ENCODE results near the gene C9orf152.
"Not testable (repeated sequence)": the region's sequence is repeated elsewhere in the genome, so short reads cannot be mapped to it uniquely, and the experiment has no call there.

The C9orf152 gene

GRCh38 chr9:110208031-110208430, at the start of gene C9orf152:
TSS of gene C9orf152 (minus strand) at chr9:110208159. CDS start at chr9:110207579, 580 bp downstream.
- DNase-seq (ENCODE audit: low read depth, low spot score) = no peak

DNA sequence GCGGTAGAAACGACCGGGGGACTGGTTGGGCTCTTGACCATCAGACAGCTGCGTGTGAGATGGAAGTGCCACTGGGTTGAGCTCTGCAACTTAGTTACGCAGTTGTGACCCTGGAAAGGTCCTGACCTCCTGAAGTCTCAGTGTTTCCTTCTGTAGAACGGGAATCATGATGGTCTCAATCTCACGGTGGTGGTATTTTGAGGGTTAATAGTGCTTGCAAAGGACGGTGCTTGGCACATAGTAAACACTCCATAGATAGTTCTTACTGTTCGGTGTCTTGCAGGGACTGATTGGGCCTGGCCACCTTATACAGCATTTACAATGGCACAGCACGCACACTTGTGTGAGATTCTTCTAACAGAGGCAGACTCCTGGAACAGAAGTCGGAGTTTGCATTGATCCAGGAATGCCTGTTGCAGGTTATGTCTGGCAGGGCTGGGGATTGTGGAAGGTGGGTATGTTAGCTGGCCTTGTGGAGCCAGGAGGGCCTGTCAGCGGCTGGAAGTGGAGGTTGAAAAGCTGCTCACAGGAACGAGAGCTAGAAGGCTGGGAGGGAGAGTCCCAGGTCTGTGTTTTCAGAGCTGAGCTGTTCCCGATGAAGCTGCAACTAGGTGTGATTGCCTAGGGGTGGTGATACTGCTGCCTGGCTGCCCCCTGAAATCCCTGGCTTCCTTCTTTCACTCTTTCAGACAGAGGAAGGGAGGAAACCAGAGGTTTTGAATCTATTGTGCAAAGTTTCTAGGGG, 49.3 kb upstream of the C9orf152 start:
- DNase-seq (ENCODE audit: low read depth, low spot score) = no peak

- DNase-seq (ENCODE audit: low read depth, low spot score) = peak; percentile 78
Measured at GRCh38 chr9:110256380-110257096, 48.6 kb upstream of the C9orf152 start, which contains the start of gene TXN. TSS of gene TXN (minus strand) at chr9:110256507. CDS start at chr9:110256435, 72 bp downstream.

- DNase-seq (ENCODE audit: low read depth, low spot score) = no peak
Measured at GRCh38 chr9:110255463-110256379, 47.8 kb upstream of the C9orf152 start.

DNA sequence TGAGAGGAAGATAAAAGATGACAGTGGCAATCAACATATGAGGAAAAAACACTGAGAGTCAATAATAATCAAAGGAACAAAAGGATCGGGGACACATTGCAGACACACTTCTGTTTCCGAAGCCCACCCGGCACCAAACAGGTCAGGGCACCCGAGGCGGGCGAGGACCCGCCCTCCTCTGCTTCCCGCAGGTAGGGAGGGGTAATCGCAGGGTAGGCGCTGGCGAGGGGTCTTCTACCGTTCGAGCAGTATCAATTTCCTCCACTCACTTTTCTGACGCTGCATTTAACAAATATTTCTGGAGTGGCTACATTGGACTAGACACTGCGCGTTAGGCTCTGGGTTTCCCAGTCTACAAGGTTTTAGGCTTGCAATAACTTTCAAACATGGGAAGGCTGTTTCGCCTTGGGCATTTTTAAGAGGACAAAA, 47.1 kb upstream of the C9orf152 start:
- DNase-seq (ENCODE audit: low read depth, low spot score) = no peak

GRCh38 chr9:110254500-110254899, 46.5 kb upstream of the C9orf152 start:
- DNase-seq (ENCODE audit: low read depth, low spot score) = no peak

DNA sequence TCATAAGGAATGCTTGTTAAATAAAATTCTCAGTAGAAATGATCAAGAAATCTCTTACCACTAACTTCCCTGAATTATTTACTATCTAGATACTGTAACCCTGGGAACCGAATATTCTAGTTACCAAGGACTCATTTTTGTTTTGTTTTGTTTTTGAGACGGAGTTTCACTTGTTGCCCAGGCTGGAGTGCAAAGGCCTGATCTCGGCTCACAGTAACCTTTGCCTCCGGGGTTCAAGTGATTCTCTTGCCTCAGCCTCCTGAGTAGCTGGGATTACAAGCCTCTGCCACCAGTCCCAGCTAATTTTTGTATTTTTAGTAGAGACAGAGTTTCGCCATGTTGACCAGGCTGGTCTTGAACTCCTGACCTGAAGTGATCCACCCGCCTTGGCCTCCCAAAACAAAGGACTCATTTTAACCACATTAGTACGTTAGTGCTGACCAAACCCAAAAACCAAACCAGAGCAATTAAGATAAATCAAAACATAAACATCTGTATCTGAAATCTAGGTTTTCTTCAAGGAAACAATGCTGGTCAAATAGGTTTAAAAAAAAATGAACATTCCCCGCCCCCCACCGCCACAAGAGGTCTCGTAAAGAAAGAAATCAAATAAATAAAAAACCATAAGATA, 44.7 kb upstream of the C9orf152 start:
- no peak for DNase-seq (ENCODE audit: low read depth, low spot score)

- DNase-seq (ENCODE audit: low read depth, low spot score) = not testable (repeated sequence)
Measured at GRCh38 chr9:110251770-110252169, 43.8 kb upstream of the C9orf152 start.

DNA sequence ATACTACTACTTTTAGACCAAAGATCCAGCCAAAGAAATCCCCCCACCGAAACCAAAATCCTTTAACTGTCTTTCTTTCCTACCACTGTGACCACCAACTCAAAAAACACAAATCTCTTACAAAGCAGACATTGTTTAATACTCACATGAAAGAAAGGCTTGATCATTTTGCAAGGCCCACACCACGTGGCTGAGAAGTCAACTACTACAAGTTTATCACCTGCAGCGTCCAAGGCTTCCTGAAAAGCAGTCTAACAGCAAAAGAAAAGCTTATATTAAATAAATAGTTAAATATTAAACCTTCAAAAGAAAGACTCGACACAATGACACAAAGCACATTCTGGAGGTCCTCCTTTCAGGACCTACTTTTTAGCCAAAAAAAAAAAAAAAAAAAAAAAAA, 43.3 kb upstream of the C9orf152 start:
- DNase-seq (ENCODE audit: low read depth, low spot score) = no peak

- DNase-seq (ENCODE audit: low read depth, low spot score) = no peak
Measured at GRCh38 chr9:110249603-110250002, 41.6 kb upstream of the C9orf152 start.

DNA sequence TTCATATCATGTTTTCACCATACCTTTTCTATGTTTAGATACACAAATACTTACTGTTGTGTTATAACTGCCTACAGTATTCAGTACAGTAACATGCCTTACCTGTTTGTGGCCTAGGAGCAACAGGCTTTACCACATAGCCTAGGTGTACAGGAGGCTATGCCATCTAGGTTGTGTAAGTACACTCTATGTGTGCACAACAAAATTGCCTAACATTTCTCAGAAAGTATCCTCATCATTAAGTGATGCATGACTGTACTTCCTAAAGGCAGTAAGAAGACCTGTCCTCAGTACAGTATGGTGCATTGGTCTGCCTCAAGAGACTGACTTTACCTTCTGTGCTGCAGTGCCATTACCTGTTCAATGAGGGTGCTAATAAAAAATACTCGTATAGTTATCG, 40.4 kb upstream of the C9orf152 start:
- DNase-seq (ENCODE audit: low read depth, low spot score) = no peak

- DNase-seq (ENCODE audit: low read depth, low spot score) = no peak
Measured at GRCh38 chr9:110246214-110246613, 38.3 kb upstream of the C9orf152 start.

GRCh38 chr9:110244616-110245015, 36.7 kb upstream of the C9orf152 start:
- DNase-seq (ENCODE audit: low read depth, low spot score) = no peak

DNA sequence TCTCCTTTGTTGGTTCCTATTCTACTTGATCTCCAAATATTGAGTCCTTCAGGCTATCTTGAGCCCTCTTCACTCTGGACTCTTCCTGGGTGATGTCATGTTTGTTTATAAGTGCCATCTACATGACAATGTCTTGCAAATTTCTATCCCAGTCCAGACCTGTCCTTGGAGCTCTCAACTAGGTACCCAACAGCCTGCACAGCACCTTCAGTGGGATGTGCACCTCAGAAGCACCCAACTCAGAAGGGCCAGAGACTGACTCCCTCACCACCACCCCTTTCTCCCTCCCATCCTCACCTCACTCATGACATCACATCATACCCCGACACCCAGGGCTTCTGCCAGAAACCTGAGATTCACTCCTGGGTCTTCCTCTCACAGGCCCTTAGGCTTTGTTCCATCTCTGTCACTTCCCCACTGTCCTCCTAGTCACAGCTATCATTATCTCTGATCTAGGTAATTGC, 33.9 kb upstream of the C9orf152 start:
- no peak for DNase-seq (ENCODE audit: low read depth, low spot score)

DNA sequence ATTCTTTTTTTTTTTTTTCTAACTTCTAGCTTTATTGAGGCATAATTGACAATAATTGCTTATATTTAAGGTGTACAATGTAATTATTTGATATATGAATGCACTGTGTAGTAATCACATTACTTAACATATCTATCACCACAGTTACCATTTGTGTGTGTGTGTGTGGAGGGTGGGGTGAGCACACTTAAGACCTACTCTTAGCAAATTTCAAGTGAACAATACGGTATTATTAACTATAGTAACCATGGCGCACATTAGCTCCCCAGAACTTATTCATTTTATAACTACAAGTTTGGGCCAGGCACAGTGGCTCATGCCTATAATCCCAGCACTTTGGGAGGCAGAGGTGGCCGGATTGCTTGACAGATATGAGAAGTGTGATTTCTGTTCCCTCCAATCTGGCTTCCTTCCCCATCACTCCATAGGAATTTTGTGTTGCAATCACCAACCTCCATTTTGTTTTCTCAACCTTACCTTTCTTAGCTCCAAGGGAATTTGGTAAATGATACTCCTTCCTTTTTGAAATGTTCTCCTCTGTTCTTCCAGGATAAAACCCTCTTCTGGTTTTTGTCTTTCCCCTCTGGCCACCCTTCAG, 33.4 kb upstream of the C9orf152 start:
- DNase-seq (ENCODE audit: low read depth, low spot score) = no peak

DNA sequence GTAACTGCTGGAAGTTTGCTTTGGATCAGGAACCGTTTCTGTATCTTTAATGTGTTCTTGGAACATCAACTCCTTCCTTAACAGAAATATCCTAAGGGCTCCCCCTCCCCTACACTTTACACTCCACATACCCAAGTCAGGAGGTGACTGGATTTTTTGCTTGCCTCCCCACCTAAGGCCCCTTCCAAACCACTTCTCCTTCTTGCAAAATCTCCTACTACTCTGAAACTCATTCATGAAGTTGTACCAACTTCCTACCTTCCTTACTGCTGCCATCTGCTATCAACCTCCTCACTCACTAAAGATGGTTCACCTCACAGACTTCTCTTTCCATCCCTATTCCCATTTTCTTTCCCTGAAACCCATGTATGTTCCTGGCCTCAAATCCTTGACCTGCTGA, 32.2 kb upstream of the C9orf152 start:
- no peak for DNase-seq (ENCODE audit: low read depth, low spot score)

DNA sequence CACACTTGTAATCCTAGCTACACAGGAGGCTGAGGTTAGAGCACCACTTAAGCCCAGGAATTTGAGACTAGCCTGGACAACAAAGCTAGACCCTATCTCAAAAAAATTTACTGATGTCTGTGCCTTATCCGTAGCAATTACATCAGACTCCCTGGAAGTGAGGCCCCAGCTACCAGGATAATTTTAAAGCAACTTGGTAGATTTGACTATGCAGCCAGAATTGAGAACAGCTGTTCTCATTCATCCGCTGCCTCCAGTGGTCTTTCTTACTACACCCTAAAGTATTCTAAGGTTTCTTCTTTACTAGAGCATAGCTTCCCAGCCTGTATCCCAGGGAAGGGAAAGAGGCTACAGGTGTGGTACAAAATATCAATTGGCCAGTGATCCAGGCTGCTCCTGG, 20.4 kb upstream of the C9orf152 start:
- DNase-seq (ENCODE audit: low read depth, low spot score) = no peak

- no peak for DNase-seq (ENCODE audit: low read depth, low spot score)
Measured at GRCh38 chr9:110224583-110224982, 16.6 kb upstream of the C9orf152 start.

DNA sequence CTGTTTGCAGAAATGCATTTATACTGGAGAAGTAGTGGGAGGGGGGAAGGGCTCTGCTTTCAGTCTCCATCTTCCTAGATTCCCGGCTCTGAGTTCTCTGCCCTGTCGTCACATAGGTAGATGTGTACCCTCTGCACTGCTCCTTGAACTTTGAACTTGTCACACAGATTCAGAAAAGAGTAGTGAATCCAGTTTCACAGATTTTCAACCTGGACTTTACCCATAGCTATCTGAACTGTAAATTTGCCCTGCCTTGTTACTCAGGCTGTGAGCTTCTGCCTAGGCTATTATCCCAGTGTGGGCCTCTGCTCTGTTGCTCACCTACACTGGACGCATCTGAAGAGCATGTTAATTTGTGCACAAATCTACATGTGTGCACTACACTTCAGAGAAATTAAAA, 12.8 kb upstream of the C9orf152 start:
- no peak for DNase-seq (ENCODE audit: low read depth, low spot score)

- DNase-seq (ENCODE audit: low read depth, low spot score) = no peak
Measured at GRCh38 chr9:110217656-110218099, 9.7 kb upstream of the C9orf152 start.
